HepG2 (cell line): ENCODE measurements around the gene RBM43. TPM values are rescaled to one million over a fixed set of nuclear protein-coding genes. Genes with fewer than 3 reads are reported as not detected.

Source experiments
- ATAC-seq: fragments of 200-7000 bp; cut with Tn5 transposase; 3 replicates; pipeline ENCODE4 v1.9.1; 2020; ENCODE audit warnings: mild to moderate bottlenecking, moderate library complexity
- BruUV-seq: library from RNA; stranded (reverse); fragments of 400-500 nt; replicated peaks from 2 replicates; lab custom pipeline; 2021; lab: Mats Ljungman, UMichigan
- CTCF ChIA-PET: fragments of 300-600 bp; formaldehyde crosslinking; extraction: SDS; loops from one replicate; lab custom pipeline; 2021; ENCODE audit warnings: low total read pairs, inconsistent platforms, low intra/inter-chr PET ratio; lab: Yijun Ruan, JAX
- POLR2A ChIA-PET: fragments of 350-600 bp; sonication (Branson Sonifier 250); formaldehyde crosslinking; loops from one replicate; lab custom pipeline; 2020; ENCODE audit warnings: antibody characterized with exemption, inconsistent platforms; lab: Yijun Ruan, JAX
- DNase-seq: peaks from one replicate; pipeline ENCODE4 v3.0.0-alpha.2; 2015; ENCODE audit warnings: low spot score
- FAIRE-seq: peaks from 3 replicates; lab custom pipeline; 2011; peaks lifted over from hg19 to GRCh38; lab: Jason Lieb, UNC
- H2AFZ ChIP-seq: one replicate; pipeline ENCODE4 v1.6.1; 2011; ENCODE audit warnings: low read length, inconsistent platforms
- H3K27ac ChIP-seq: fragments of 300-600 bp; 3 replicates; pipeline ENCODE4 v1.8.0; 2011; ENCODE audit warnings: mixed run types, mild to moderate bottlenecking, mixed read lengths, low read length, inconsistent platforms; ENCODE audit not compliant: insufficient read depth; ENCODE audit errors: extremely low read length
- H3K27me3 ChIP-seq, 2 experiments: fragments of 200-600 bp in 1 of 2; 2 replicates in 1 of 2; 3 replicates in 1 of 2; pipeline versions ENCODE4 v1.6.0 to v1.8.0; 2011; ENCODE audit warnings: low read length in 2 of 2, mild to moderate bottlenecking in 2 of 2, moderate library complexity in 2 of 2, inconsistent platforms in 1 of 2; ENCODE audit not compliant: insufficient read depth in 2 of 2, control insufficient read depth in 1 of 2
- H3K36me3 ChIP-seq, 2 experiments: fragments of 200-600 bp in 1 of 2; replicated peaks in 1 of 2; 2 replicates in 1 of 2; 3 replicates in 1 of 2; pipeline versions ENCODE4 v1.5.1 to v1.8.0; 2011; ENCODE audit warnings: low read length in 2 of 2, inconsistent platforms in 1 of 2; ENCODE audit not compliant: insufficient read depth in 2 of 2, control insufficient read depth in 1 of 2
- H3K4me1 ChIP-seq: 2 replicates; pipeline ENCODE4 v1.5.1; 2012; ENCODE audit warnings: low read length, inconsistent platforms; ENCODE audit not compliant: insufficient read depth
- H3K4me2 ChIP-seq: 2 replicates; pipeline ENCODE4 v1.6.0; 2011; ENCODE audit warnings: low read depth, low read length, inconsistent platforms
- H3K4me3 ChIP-seq, 3 experiments: fragments of 200-600 bp in 1 of 3; sonication (generic), shearing (Covaris generic) in 1 of 3; replicated peaks in 1 of 3; 2 replicates each; pipeline ENCODE4 v1.5.1; 2011 to 2016; ENCODE audit warnings: low read length in 3 of 3, inconsistent platforms in 2 of 3, low read depth in 2 of 3, mild to moderate bottlenecking in 2 of 3, control low read depth in 1 of 3, mixed read lengths in 1 of 3; ENCODE audit not compliant: insufficient read depth in 1 of 3
- H3K79me2 ChIP-seq: one replicate; pipeline ENCODE4 v1.6.1; 2011; ENCODE audit warnings: low read length, inconsistent platforms; ENCODE audit not compliant: insufficient read depth
- H3K9ac ChIP-seq: 2 replicates; pipeline ENCODE4 v1.6.0; 2011; ENCODE audit warnings: mild to moderate bottlenecking, low read depth, low read length, inconsistent platforms; ENCODE audit not compliant: insufficient read depth
- H3K9me3 ChIP-seq: 2 replicates; pipeline ENCODE4 v1.5.1; 2012; ENCODE audit warnings: mild to moderate bottlenecking, low read length
- H4K20me1 ChIP-seq: 2 replicates; pipeline ENCODE4 v1.6.0; 2011; ENCODE audit warnings: inconsistent platforms, mild to moderate bottlenecking, low read length, moderate library complexity; ENCODE audit not compliant: insufficient read depth
- ATM ChIP-seq: fragments of 450-650 bp; IDR thresholded peaks from 2 replicates; pipeline ENCODE4 v1.7.1; 2017; ENCODE audit warnings: mild to moderate bottlenecking, borderline replicate concordance
- IRF1 ChIP-seq: sonication (generic); formaldehyde crosslinking; IDR thresholded peaks from 2 replicates; pipeline ENCODE4 v1.4.0; 2020; ENCODE audit warnings: low read depth, mild to moderate bottlenecking, missing genetic modification reagents
- NFIB ChIP-seq: sonication (generic); formaldehyde crosslinking; IDR thresholded peaks from 2 replicates; pipeline ENCODE4 v1.9.0; 2021; ENCODE audit warnings: missing genetic modification reagents, mild to moderate bottlenecking, borderline replicate concordance
- SP5 ChIP-seq: IDR thresholded peaks from 2 replicates; pipeline ENCODE4 v1.6.1; 2016; ENCODE audit warnings: low read depth, borderline replicate concordance
- SRF ChIP-seq: IDR thresholded peaks from 2 replicates; pipeline ENCODE4 v1.6.1; 2011; ENCODE audit warnings: mild to moderate bottlenecking, low read depth, low read length, moderate library complexity
- ZBTB42 ChIP-seq: sonication (generic); formaldehyde crosslinking; IDR thresholded peaks from 2 replicates; pipeline ENCODE4 v1.5.0; 2020; ENCODE audit warnings: mild to moderate bottlenecking, missing genetic modification reagents
- ZNF512B ChIP-seq: sonication (generic); formaldehyde crosslinking; IDR thresholded peaks from 2 replicates; pipeline ENCODE4 v1.5.1; 2020; ENCODE audit warnings: missing genetic modification reagents, mild to moderate bottlenecking, borderline replicate concordance
- ZNF839 ChIP-seq: sonication (generic); formaldehyde crosslinking; IDR thresholded peaks from 2 replicates; pipeline ENCODE4 v1.4.0; 2020; ENCODE audit warnings: missing genetic modification reagents, mild to moderate bottlenecking, borderline replicate concordance
- ZSCAN25 ChIP-seq: sonication (generic); formaldehyde crosslinking; IDR thresholded peaks from 2 replicates; pipeline ENCODE4 v1.8.0; 2022; ENCODE audit warnings: mild to moderate bottlenecking, missing genetic modification reagents
- WGBS: methylation state at CpG from one replicate; pipeline ENCODE4 v1.1.6; 2017; ENCODE audit warnings: low lambda C conversion rate; 5-methylcytosine and 5-hydroxymethylcytosine counted together
- in situ Hi-C: cut with HindIII; loops from 2 replicates; pipeline ENCODE4 v1.10.0; 2017; ENCODE audit warnings: low pct_unique_long_range_greater_than_20kb; ENCODE audit not compliant: extremely low pct_ligation_motif_present
- intact Hi-C: fragments of 100-400 bp; cut with micrococcal nuclease; formaldehyde crosslinking; loops from one replicate; pipeline ENCODE4 v1.10.0; 2022; ENCODE audit not compliant: unreplicated experiment
- polyA plus RNA-seq, 8 experiments: library from polyadenylated mRNA; depleted of rRNA in 3 of 8; stranded (reverse) in 7 of 8; unstranded in 1 of 8; fragments of >200 nt; fragmentation: Illumina TruSeq in 4 of 8; extraction: Trizol in 4 of 8; gene quantifications; 2 replicates each; pipeline versions ENCODE4 v1.2.1 to v1.2.3, GENCODE V29; 2011 to 2016; ENCODE audit warnings: low read depth in 4 of 8, missing spikeins in 1 of 8, mixed read lengths in 1 of 8; ENCODE audit not compliant: insufficient read depth in 1 of 8
- total RNA-seq, 5 experiments: library from RNA; depleted of rRNA; stranded (reverse); fragments of >200 nt; fragmentation: Illumina TruSeq; extraction: Trizol; gene quantifications; 2 replicates each; pipeline ENCODE4 v1.2.3, GENCODE V29; 2016; ENCODE audit warnings: low read depth in 1 of 5

Gene RBM43
- total and polyA plus RNA-seq, 2 of the 13 experiments (the other 11 are each of a cell fraction or from before 2014, with no cell fraction given), result 0.31 to 0.70 TPM

GRCh38 chr2:151217343-151217742 is 44.3 kb downstream of the RBM43 start (continued):
- TF ChIP-seq ZNF512B (CRISPR knock-in tag), result no peak
- TF ChIP-seq IRF1 (CRISPR knock-in tag), result no peak
- TF ChIP-seq ZSCAN25, result no peak

- no peaks in the 10 kb centered on the region for H3K4me1 ChIP-seq
- H3K27me3 ChIP-seq, result peaks cover 0 to 9% of the 10 kb centered on the region in 2 experiments; a peak in 1 of 5 replicates
- no peaks in the 10 kb centered on the region for H3K9me3 ChIP-seq
- ChIA-PET CTCF (no interaction called here), POLR2A (no interaction called here)
- DNase-seq (no peak), ATAC-seq (no peak), FAIRE-seq (no peak)
- in situ Hi-C loops (no loop called here), intact Hi-C loops (no loop called here)
- H3K36me3 ChIP-seq, result no peaks in the 10 kb centered on the region
- H4K20me1 ChIP-seq, result no peaks in the 10 kb centered on the region
- BruUV-seq, result no TSS peak
- no peak overlapping the region for H2AFZ ChIP-seq
- H3K79me2 ChIP-seq, result no peaks in the 10 kb centered on the region
- TF ChIP-seq ZBTB42 (CRISPR knock-in tag) (no peak), ZNF839 (CRISPR knock-in tag) (no peak), SP5 (CRISPR knock-in tag) (no peak), ATM (no peak), NFIB (no peak), SRF (no peak)
- no peak overlapping the region for H3K4me2 ChIP-seq
- no peak overlapping the region for H3K4me3 ChIP-seq
- WGBS, result 42% methylated on average over 3 of the region's 3 CpGs
- H3K9ac ChIP-seq, result no peak overlapping the region
- H3K27ac ChIP-seq, result no peak overlapping the region
Measured at GRCh38 chr2:151207100-151207499, 54.6 kb downstream of the RBM43 start.
